Chondrocyte (in vitro differentiated cells): Measurements from ENCODE around the gene RGS13. TPM values are rescaled to one million over a fixed set of nuclear protein-coding genes. Genes with fewer than 3 reads are reported as not detected.

Experiments
- DNase-seq: peaks from one replicate; pipeline ENCODE4 v3.0.0; 2021; ENCODE audit warnings: mixed read lengths, low spot score
- H3K27ac Mint-ChIP-seq: one replicate; pipeline ENCODE4 v1.8.0; 2021; ENCODE audit warnings: mild to moderate bottlenecking, moderate library complexity, mixed read lengths; ENCODE audit not compliant: unreplicated experiment
- H3K27me3 Mint-ChIP-seq: 2 replicates; pipeline ENCODE4 v1.8.0; 2021; ENCODE audit warnings: low read depth, mixed read lengths
- H3K36me3 Mint-ChIP-seq: 2 replicates; pipeline ENCODE4 v1.8.0; 2021; ENCODE audit warnings: low read depth, mixed read lengths
- H3K4me1 Mint-ChIP-seq: 2 replicates; pipeline ENCODE4 v1.8.0; 2021; ENCODE audit warnings: low read depth, mild to moderate bottlenecking, mixed read lengths
- H3K4me3 Mint-ChIP-seq: one replicate; pipeline ENCODE4 v1.8.0; 2021; ENCODE audit warnings: mild to moderate bottlenecking, moderate library complexity, mixed read lengths; ENCODE audit not compliant: unreplicated experiment
- H3K9me3 Mint-ChIP-seq: 2 replicates; pipeline ENCODE4 v1.8.0; 2021; ENCODE audit warnings: low read depth, mixed read lengths
- CTCF ChIP-seq: fragments of 200-600 bp; sonication (generic); IDR thresholded peaks from 2 replicates; pipeline ENCODE4 v1.5.0; 2021; ENCODE audit warnings: antibody characterized with exemption, mild to moderate bottlenecking, moderate library complexity
- total RNA-seq: library from RNA; stranded (reverse); gene quantifications from 3 replicates; pipeline ENCODE4 v1.2.1, GENCODE V29; 2021

The RGS13 gene
- total RNA-seq, 1 donor from 2014 or later: not detected

DNA sequence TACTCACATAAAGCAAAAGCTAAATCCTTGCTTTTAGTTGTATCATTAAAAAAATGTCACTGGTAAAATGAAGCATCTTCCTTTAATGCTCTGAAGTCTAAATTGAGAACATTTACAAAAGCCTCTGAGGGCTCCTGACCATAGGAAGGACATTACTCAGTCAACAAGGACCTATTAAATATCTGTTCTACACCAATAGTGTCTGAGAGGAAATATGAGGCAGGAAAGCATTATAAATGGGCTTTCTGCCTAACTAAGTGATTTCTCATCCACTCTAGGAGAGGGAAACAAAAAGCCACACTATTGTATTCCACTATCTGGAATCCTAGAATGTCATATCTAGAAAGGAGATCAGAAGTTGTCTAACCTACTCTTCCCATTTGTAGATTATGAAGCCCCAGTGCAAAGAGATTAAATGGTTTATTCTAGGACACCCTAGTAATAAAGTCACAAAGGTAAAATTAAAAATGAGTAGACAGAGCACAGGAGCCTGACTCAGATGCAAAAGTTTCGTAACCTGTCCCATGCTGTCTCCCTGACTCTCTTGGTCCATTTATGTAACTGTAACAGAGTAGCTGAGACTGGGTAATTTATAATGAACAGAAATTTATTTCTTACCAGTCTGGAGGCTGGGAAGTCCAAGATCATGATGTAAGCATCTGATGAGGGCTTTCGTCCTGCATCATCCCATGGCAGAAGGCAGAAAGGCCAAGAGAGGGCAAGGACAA, 42.8 kb upstream of the RGS13 start:
- Mint-ChIP-seq H3K36me3 (no peaks in the 10 kb centered on the region), H3K9me3 (no peaks in the 10 kb centered on the region), H3K4me1 (peaks cover 6% of the 10 kb centered on the region), H3K4me3 (no peak overlapping the region), H3K27me3 (peaks cover 4% of the 10 kb centered on the region), H3K27ac (no peak overlapping the region)
- no peak for TF ChIP-seq CTCF
- DNase-seq: no peak

DNA sequence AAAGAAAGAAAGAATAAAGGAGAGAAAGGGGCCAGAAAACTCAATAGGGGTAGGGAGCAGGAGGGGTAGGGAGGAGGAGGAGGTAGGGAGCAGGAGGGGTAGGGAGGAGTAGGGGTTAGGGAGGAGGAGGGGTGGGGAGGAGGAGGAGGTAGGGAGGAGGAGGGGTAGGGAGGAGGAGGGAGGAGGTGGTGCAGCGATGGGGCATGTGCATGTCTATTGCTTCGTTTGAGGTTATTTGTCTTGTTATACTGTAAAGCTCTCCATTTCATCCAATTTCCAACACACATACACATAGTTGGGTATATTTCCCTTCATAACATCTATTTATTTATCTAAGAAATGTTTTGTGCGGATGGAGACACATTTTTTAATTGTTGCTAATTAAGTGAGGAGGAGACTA, 40.6 kb upstream of the RGS13 start:
- H3K4me1 Mint-ChIP-seq: peaks cover 6% of the 10 kb centered on the region
- H3K9me3 Mint-ChIP-seq: no peaks in the 10 kb centered on the region
- DNase-seq: no peak
- H3K27ac Mint-ChIP-seq: no peak overlapping the region
- no peak overlapping the region for H3K4me3 Mint-ChIP-seq
- no peaks in the 10 kb centered on the region for H3K36me3 Mint-ChIP-seq
- peaks cover 2% of the 10 kb centered on the region for H3K27me3 Mint-ChIP-seq
- no peak for TF ChIP-seq CTCF

DNA sequence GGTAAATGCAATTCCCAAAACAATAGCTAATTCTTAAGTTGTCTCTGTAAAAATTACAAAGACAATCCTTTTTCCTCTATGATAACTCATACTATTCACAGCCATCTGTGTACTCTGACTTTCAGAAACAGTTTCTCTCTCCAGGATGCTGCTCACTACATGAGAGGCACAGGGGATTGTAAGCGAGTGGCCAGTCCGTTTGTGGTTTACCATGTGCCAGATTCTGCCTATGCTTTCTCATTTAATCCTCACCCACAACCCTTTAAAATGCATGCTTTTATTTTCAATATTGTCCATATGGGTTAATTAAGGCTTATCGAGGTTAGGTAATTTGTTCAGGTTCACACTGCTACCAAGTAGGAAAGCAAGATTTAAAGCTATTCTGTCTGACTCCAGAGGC, 37.4 kb upstream of the RGS13 start:
- no peak overlapping the region for H3K27ac Mint-ChIP-seq
- H3K4me1 Mint-ChIP-seq: peaks cover 14% of the 10 kb centered on the region
- H3K36me3 Mint-ChIP-seq: no peaks in the 10 kb centered on the region
- no peaks in the 10 kb centered on the region for H3K27me3 Mint-ChIP-seq
- H3K4me3 Mint-ChIP-seq: no peak overlapping the region
- no peaks in the 10 kb centered on the region for H3K9me3 Mint-ChIP-seq
- no peak for DNase-seq
- TF ChIP-seq CTCF: no peak

DNA sequence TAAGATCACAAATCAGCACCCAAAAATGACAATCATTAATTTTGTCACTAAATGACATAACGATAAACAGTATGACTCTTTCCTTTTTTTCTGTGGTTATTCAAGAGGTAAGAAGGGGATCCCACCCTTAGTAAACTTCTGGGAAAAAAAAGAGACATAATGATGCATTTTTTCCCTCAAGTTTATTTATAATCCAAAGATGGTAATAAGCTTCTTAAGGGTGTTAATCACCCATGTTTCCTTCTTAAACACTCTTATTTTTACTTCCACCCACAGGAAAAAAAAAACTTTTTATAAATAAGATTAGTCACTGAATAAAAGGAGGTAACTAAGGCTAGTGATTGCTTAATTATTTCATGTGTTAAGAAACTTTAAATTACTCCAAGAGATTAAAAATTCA, 35.7 kb upstream of the RGS13 start:
- peaks cover 18% of the 10 kb centered on the region for H3K4me1 Mint-ChIP-seq
- DNase-seq: no peak
- H3K4me3 Mint-ChIP-seq: no peak overlapping the region
- H3K27ac Mint-ChIP-seq: no peak overlapping the region
- no peak for TF ChIP-seq CTCF
- no peaks in the 10 kb centered on the region for H3K27me3 Mint-ChIP-seq
- no peaks in the 10 kb centered on the region for H3K36me3 Mint-ChIP-seq
- H3K9me3 Mint-ChIP-seq: no peaks in the 10 kb centered on the region

DNA sequence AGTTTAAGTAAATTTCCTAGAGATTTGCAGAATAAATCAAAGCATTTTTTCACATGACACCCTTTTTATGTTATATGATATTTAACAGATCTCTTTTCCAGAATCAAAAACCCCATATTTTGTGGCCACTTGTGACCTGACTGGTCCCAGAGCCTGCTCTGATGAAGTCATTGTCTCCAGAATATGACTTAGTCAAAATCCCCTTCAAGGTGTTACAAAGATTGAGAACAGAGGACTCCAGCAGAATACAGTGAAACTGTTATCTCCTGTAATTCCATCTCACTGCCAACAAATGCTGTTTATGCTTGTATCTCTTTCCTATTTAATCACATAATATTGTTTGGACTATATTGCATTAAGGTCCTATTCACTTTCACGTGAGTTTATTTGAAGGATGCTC, 34.8 kb upstream of the RGS13 start:
- Mint-ChIP-seq H3K27me3 (no peaks in the 10 kb centered on the region), H3K4me3 (no peak overlapping the region), H3K27ac (no peak overlapping the region), H3K4me1 (peaks cover 12% of the 10 kb centered on the region), H3K9me3 (no peaks in the 10 kb centered on the region), H3K36me3 (no peaks in the 10 kb centered on the region)
- DNase-seq: no peak
- no peak for TF ChIP-seq CTCF
